Endothelial cell of umbilical vein (primary cell): ENCODE data around the gene FNIP2. TPM values are rescaled to one million over a fixed set of nuclear protein-coding genes. Genes with fewer than 3 reads are reported as not detected.

ENCODE experiments used
- BruUV-seq: library from RNA; stranded (reverse); fragments of 400-500 nt; replicated peaks from 2 replicates; lab custom pipeline; 2021; lab: Mats Ljungman, UMichigan
- CTCF ChIA-PET: fragments of 300-600, 350-600 bp; sonication (Branson Sonifier 250); formaldehyde crosslinking; loops from one replicate; lab custom pipeline; 2021; ENCODE audit warnings: antibody characterized with exemption, inconsistent platforms; lab: Charles Lee
- POLR2A ChIA-PET: fragments of 300-600, 350-600 bp; sonication (Branson Sonifier 250); formaldehyde crosslinking; loops from one replicate; lab custom pipeline; 2021; ENCODE audit warnings: antibody characterized with exemption, inconsistent platforms; lab: Charles Lee
- DNase-seq: peaks from one replicate; pipeline ENCODE4 v3.0.0-alpha.2; 2011; ENCODE audit warnings: low read depth, low spot score
- FAIRE-seq: peaks from 2 replicates; lab custom pipeline; 2011; peaks lifted over from hg19 to GRCh38; lab: Jason Lieb, UNC
- H2AFZ ChIP-seq: 2 replicates; pipeline ENCODE4 v1.6.0; 2012; ENCODE audit warnings: low read depth, low read length, control low read depth, inconsistent platforms
- H3K27ac ChIP-seq: 2 replicates; pipeline ENCODE4 v1.5.1; 2011; ENCODE audit warnings: low read depth, mild to moderate bottlenecking, control low read depth, low read length, moderate library complexity; ENCODE audit not compliant: insufficient read depth
- H3K27me3 ChIP-seq, 2 experiments: 2 replicates each; pipeline versions ENCODE4 v1.6.0 to v1.6.1; 2011; ENCODE audit warnings: low read length in 2 of 2, mixed read lengths in 1 of 2; ENCODE audit not compliant: control insufficient read depth in 2 of 2, insufficient read depth in 2 of 2
- H3K36me3 ChIP-seq, 2 experiments: 2 replicates in 1 of 2; 3 replicates in 1 of 2; pipeline ENCODE4 v1.5.1; 2011; ENCODE audit warnings: low read length in 2 of 2, mild to moderate bottlenecking in 1 of 2, moderate library complexity in 1 of 2; ENCODE audit not compliant: control insufficient read depth in 2 of 2, insufficient read depth in 2 of 2; ENCODE audit errors: extremely low read depth in 1 of 2
- H3K4me1 ChIP-seq: 3 replicates; pipeline ENCODE4 v1.5.1; 2011; ENCODE audit warnings: mild to moderate bottlenecking, low read length; ENCODE audit not compliant: control insufficient read depth, insufficient read depth; ENCODE audit errors: extremely low read depth
- H3K4me2 ChIP-seq: 2 replicates; pipeline ENCODE4 v1.6.1; 2011; ENCODE audit warnings: low read length, control low read depth, mixed read lengths; ENCODE audit not compliant: insufficient read depth
- H3K4me3 ChIP-seq, 3 experiments: fragments of 200-600 bp in 1 of 3; sonication (generic), shearing (Covaris generic) in 1 of 3; replicated peaks in 1 of 3; 2 replicates each; pipeline ENCODE4 v1.5.1; 2011 to 2016; ENCODE audit warnings: control low read depth in 3 of 3, low read length in 3 of 3, mild to moderate bottlenecking in 2 of 3, inconsistent platforms in 1 of 3, low read depth in 1 of 3, moderate library complexity in 1 of 3; ENCODE audit not compliant: insufficient read depth in 1 of 3
- H3K79me2 ChIP-seq: 2 replicates; pipeline ENCODE4 v1.6.0; 2012; ENCODE audit warnings: low read length, inconsistent platforms; ENCODE audit not compliant: control insufficient read depth, insufficient read depth
- H3K9ac ChIP-seq: replicated peaks from 2 replicates; pipeline ENCODE3; 2011; ENCODE audit warnings: low read length, control low read depth; ENCODE audit not compliant: insufficient read depth; ENCODE audit errors: extremely low read depth
- H3K9me1 ChIP-seq: replicated peaks from 3 replicates; pipeline ENCODE4 v1.6.0; 2011; ENCODE audit warnings: mild to moderate bottlenecking, low read length; ENCODE audit not compliant: control insufficient read depth, insufficient read depth; ENCODE audit errors: extremely low read depth
- H3K9me3 ChIP-seq: replicated peaks from 2 replicates; pipeline ENCODE4 v1.5.1; 2012; ENCODE audit warnings: low read length, inconsistent platforms; ENCODE audit not compliant: control insufficient read depth, insufficient read depth
- H4K20me1 ChIP-seq: replicated peaks from 2 replicates; pipeline ENCODE3; 2011; ENCODE audit warnings: mild to moderate bottlenecking, low read length; ENCODE audit not compliant: control insufficient read depth, insufficient read depth; ENCODE audit errors: extremely low read depth
- CTCF ChIP-seq, 2 donors: IDR thresholded peaks; 1 replicate in 1 of 2; 2 replicates in 1 of 2; pipeline ENCODE4 v1.5.1; 2011; ENCODE audit warnings: low read length in 2 of 2, mild to moderate bottlenecking in 2 of 2, moderate library complexity in 2 of 2, control low read depth in 1 of 2, inconsistent platforms in 1 of 2, low read depth in 1 of 2; ENCODE audit not compliant: insufficient read depth in 1 of 2; ENCODE audit errors: extremely low read depth in 1 of 2
- EZH2 ChIP-seq: IDR thresholded peaks from 2 replicates; pipeline ENCODE4 v1.6.1; 2012; ENCODE audit warnings: borderline replicate concordance, low read depth, mild to moderate bottlenecking, moderate library complexity, low read length, inconsistent platforms; ENCODE audit not compliant: severe bottlenecking
- FOS ChIP-seq: IDR thresholded peaks from 2 replicates; pipeline ENCODE4 v1.6.1; 2011; ENCODE audit warnings: mild to moderate bottlenecking, low read length, moderate library complexity, borderline replicate concordance; ENCODE audit not compliant: insufficient read depth
- GATA2 ChIP-seq: IDR thresholded peaks from 2 replicates; pipeline ENCODE4 v1.7.0; 2011; ENCODE audit warnings: low read depth, mild to moderate bottlenecking, moderate library complexity, mixed read lengths, low read length; ENCODE audit not compliant: insufficient read length, insufficient read depth
- JUN ChIP-seq: IDR thresholded peaks from 2 replicates; pipeline ENCODE4 v1.6.1; 2011; ENCODE audit warnings: borderline replicate concordance, low read depth; ENCODE audit not compliant: insufficient read length, insufficient read depth
- MYC ChIP-seq: IDR thresholded peaks from one replicate; pipeline ENCODE4 v1.6.1; 2011; ENCODE audit warnings: mild to moderate bottlenecking, low read depth, low read length
- POLR2A ChIP-seq: IDR thresholded peaks from 2 replicates; pipeline ENCODE4 v1.6.1; 2012; ENCODE audit warnings: low read depth, mild to moderate bottlenecking, control low read depth, low read length
- POLR2AphosphoS5 ChIP-seq: IDR thresholded peaks from 2 replicates; pipeline ENCODE4 v1.6.1; 2012; ENCODE audit warnings: low read depth, mild to moderate bottlenecking, control low read depth, low read length, moderate library complexity; ENCODE audit not compliant: insufficient read depth
- dilution Hi-C: fragments of 300-500 bp; cut with MboI; formaldehyde crosslinking; loops from one replicate; pipeline ENCODE4 v1.15.0; 2019; ENCODE audit warnings: low sequenced_read_pairs; ENCODE audit not compliant: extremely low pct_ligation_motif_present
- intact Hi-C: fragments of 100-400 bp; cut with micrococcal nuclease; formaldehyde crosslinking; loops from one replicate; pipeline ENCODE4 v1.10.0; 2022
- polyA plus RNA-seq, 4 experiments: library from polyadenylated mRNA; depleted of rRNA in 3 of 4; stranded (reverse) in 3 of 4; unstranded in 1 of 4; fragments of >200 nt; gene quantifications; 2 replicates each; pipeline versions ENCODE4 v1.2.1 to v1.2.3, GENCODE V29; 2011 to 2012; ENCODE audit warnings: missing spikeins in 1 of 4
- total RNA-seq: library from RNA; stranded (reverse); gene quantifications from 2 replicates; pipeline ENCODE4 v1.2.3, GENCODE V29; 2021
- TF ChIP-seq, protein P1 (sequence below): IDR thresholded peaks from 2 replicates; pipeline ENCODE4 v1.6.1; 2011; ENCODE audit not compliant: insufficient read depth, insufficient read length

Gene FNIP2
- total and polyA plus RNA-seq, 2 donors (not counting 3 experiments of a cell fraction or from before 2014, with no cell fraction given), result 4.5 to 14.4 TPM

- intact Hi-C loops, result loop anchor here (1.0 to 5.0 kb wide), 2 partner anchors 335 to 406 kb away; no protein-coding TSS in a partner anchor
- BruUV-seq, result no TSS peak
- H3K4me3 ChIP-seq, result no peak overlapping the region
Measured at GRCh38 chr4:158771776-158772175, 3.0 kb downstream of the FNIP2 start.

More at GRCh38 chr4:158771776-158772175, 3.0 kb downstream of the FNIP2 start:
- dilution Hi-C loops, result no loop called here
- peak; percentile 31 for FAIRE-seq
- Histone ChIP-seq H3K4me2 (peak overlapping the region; percentile 32), H3K79me2 (peaks cover 22% of the 10 kb centered on the region), H3K27me3 (no peaks in the 10 kb centered on the region), H4K20me1 (peaks cover 2% of the 10 kb centered on the region), H3K9me1 (no peaks in the 10 kb centered on the region), H3K9ac (peak overlapping the region; percentile 8), H3K9me3 (no peaks in the 10 kb centered on the region), H3K27ac (no peak overlapping the region), H2AFZ (no peak overlapping the region), H3K4me1 (peaks cover 46% of the 10 kb centered on the region), H3K36me3 (no peaks in the 10 kb centered on the region)
- DNase-seq, result peak; percentile 85
- TF ChIP-seq EZH2, result no peak
- no peak for TF ChIP-seq POLR2A
- TF ChIP-seq CTCF (IDR thresholded peaks at IDR 0.05; ENCODE audit: extremely low read depth in 1 of 2, insufficient read depth in 1 of 2, low read depth in 1 of 2, low read length in 2 of 2), result no peak
- TF ChIP-seq, protein P1, sequence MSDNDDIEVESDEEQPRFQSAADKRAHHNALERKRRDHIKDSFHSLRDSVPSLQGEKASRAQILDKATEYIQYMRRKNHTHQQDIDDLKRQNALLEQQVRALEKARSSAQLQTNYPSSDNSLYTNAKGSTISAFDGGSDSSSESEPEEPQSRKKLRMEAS, result no peak
- no peak for TF ChIP-seq JUN
- TF ChIP-seq FOS, result no peak
- TF ChIP-seq POLR2AphosphoS5, result no peak
- TF ChIP-seq MYC, result no peak
- no peak for TF ChIP-seq GATA2
- ChIA-PET CTCF (interaction anchor here (1.3 kb wide), 1 partner anchor 10 kb away, joined by 5 read pairs; no protein-coding TSS in a partner anchor), POLR2A (no interaction called here)
